Liver (tissue), 9 donors: ENCODE data around the gene NBAS. TPM values are rescaled to one million over a fixed set of nuclear protein-coding genes. Genes with fewer than 3 reads are reported as not detected.

Experiments
- DNase-seq: peaks from one replicate; pipeline ENCODE4 v3.0.0-alpha.2; 2017; ENCODE audit warnings: low spot score
- H3K27ac ChIP-seq, 2 donors: one replicate each; pipeline ENCODE4 v1.7.0; 2013; ENCODE audit warnings: inconsistent platforms in 2 of 2, low read length in 2 of 2, control low read depth in 1 of 2, low read depth in 1 of 2, mild to moderate bottlenecking in 1 of 2
- H3K27me3 ChIP-seq, 4 donors: one replicate each; pipeline versions ENCODE4 v1.6.1 to v1.7.0; 2013; ENCODE audit warnings: low read length in 3 of 4, inconsistent platforms in 1 of 4, mild to moderate bottlenecking in 1 of 4, moderate library complexity in 1 of 4; ENCODE audit not compliant: control insufficient read depth in 4 of 4, insufficient read depth in 4 of 4
- H3K36me3 ChIP-seq, 4 donors: one replicate each; pipeline versions ENCODE4 v1.6.1 to v1.7.0; 2013; ENCODE audit warnings: low read length in 3 of 4, mild to moderate bottlenecking in 3 of 4, low read depth in 1 of 4, moderate library complexity in 1 of 4; ENCODE audit not compliant: control insufficient read depth in 4 of 4, insufficient read depth in 3 of 4
- H3K4me1 ChIP-seq, 4 donors: one replicate each; pipeline versions ENCODE4 v1.6.1 to v1.7.0; 2013; ENCODE audit warnings: low read length in 3 of 4, mild to moderate bottlenecking in 3 of 4, moderate library complexity in 1 of 4; ENCODE audit not compliant: control insufficient read depth in 4 of 4, insufficient read depth in 4 of 4
- H3K4me3 ChIP-seq, 3 donors: one replicate each; pipeline versions ENCODE4 v1.6.1 to v1.7.0; 2013; ENCODE audit warnings: low read length in 3 of 3, control low read depth in 1 of 3, low read depth in 1 of 3, mild to moderate bottlenecking in 1 of 3
- H3K9ac ChIP-seq, 2 donors: one replicate each; pipeline ENCODE4 v1.7.0; 2013; ENCODE audit warnings: low read length in 2 of 2, mild to moderate bottlenecking in 2 of 2, moderate library complexity in 2 of 2, control low read depth in 1 of 2, low read depth in 1 of 2
- H3K9me3 ChIP-seq, 4 donors: one replicate each; pipeline versions ENCODE4 v1.6.1 to v1.7.0; 2013; ENCODE audit warnings: low read length in 3 of 4; ENCODE audit not compliant: control insufficient read depth in 4 of 4
- EGR1 ChIP-seq, 2 donors: IDR thresholded peaks; 2 replicates each; pipeline ENCODE4 v1.6.1; 2016 to 2018; ENCODE audit warnings: antibody characterized with exemption in 2 of 2, low read depth in 2 of 2
- FOXA1 ChIP-seq: IDR thresholded peaks from 2 replicates; pipeline ENCODE4 v1.6.1; 2016; ENCODE audit warnings: antibody characterized with exemption
- FOXA2 ChIP-seq: IDR thresholded peaks from 2 replicates; pipeline ENCODE4 v1.6.1; 2016; ENCODE audit warnings: antibody characterized with exemption
- GABPA ChIP-seq, 2 donors: IDR thresholded peaks in 1 of 2; conservative IDR thresholded peaks in 1 of 2; 2 replicates each; pipeline ENCODE4 v1.6.1; 2016; ENCODE audit warnings: antibody characterized with exemption in 2 of 2, mild to moderate bottlenecking in 1 of 2, moderate library complexity in 1 of 2
- HNF4A ChIP-seq, 2 donors: conservative IDR thresholded peaks; 2 replicates each; pipeline ENCODE4 v1.6.1; 2016; ENCODE audit warnings: antibody characterized with exemption in 2 of 2, mild to moderate bottlenecking in 2 of 2
- HNF4G ChIP-seq: IDR thresholded peaks from 2 replicates; pipeline ENCODE4 v1.6.1; 2016; ENCODE audit warnings: antibody characterized with exemption
- NR2F2 ChIP-seq: IDR thresholded peaks from 2 replicates; pipeline ENCODE4 v1.6.1; 2016; ENCODE audit warnings: antibody characterized with exemption
- RAD21 ChIP-seq, 2 donors: IDR thresholded peaks; 2 replicates each; pipeline ENCODE4 v1.6.1; 2016; ENCODE audit warnings: antibody characterized with exemption in 2 of 2, mild to moderate bottlenecking in 2 of 2
- SP1 ChIP-seq: IDR thresholded peaks from 2 replicates; pipeline ENCODE4 v1.6.1; 2018; ENCODE audit warnings: antibody characterized with exemption, mild to moderate bottlenecking
- TAF1 ChIP-seq: conservative IDR thresholded peaks from 2 replicates; pipeline ENCODE4 v1.6.1; 2016; ENCODE audit warnings: antibody characterized with exemption, mild to moderate bottlenecking
- YY1 ChIP-seq: IDR thresholded peaks from 2 replicates; pipeline ENCODE4 v1.6.1; 2016; ENCODE audit warnings: antibody characterized with exemption, mild to moderate bottlenecking
- WGBS: extraction: QIAGEN DNeasy Blood & Tissue Kit; methylation state at CpG from one replicate; pipeline ENCODE4 v1.1.7; 2013; 5-methylcytosine and 5-hydroxymethylcytosine counted together
- polyA plus RNA-seq, 2 donors: library from polyadenylated mRNA; stranded (reverse) in 1 of 2; unstranded in 1 of 2; fragments of 200-250 nt in 1 of 2; fragments of >200 nt in 1 of 2; fragmentation: Nextera tagmentation in 1 of 2; extraction: Ambion mirVana in 1 of 2; gene quantifications; one replicate each; pipeline versions ENCODE4 v1.2.1 to v1.2.3, GENCODE V29; 2013 to 2015
- total RNA-seq, 2 donors: library from RNA; depleted of rRNA; stranded (reverse); fragments of >200 nt; gene quantifications; one replicate each; pipeline ENCODE4 v1.2.3, GENCODE V29; 2014
- TF ChIP-seq, protein P1 (sequence below): fragments of 150-350 bp; IDR thresholded peaks from 2 replicates; pipeline ENCODE4 v1.5.1; 2017; ENCODE audit warnings: improper control_type of control experiment, low read depth, low read length; ENCODE audit not compliant: missing input control
- TF ChIP-seq, protein P2 (sequence below): IDR thresholded peaks from 2 replicates; pipeline ENCODE4 v1.6.1; 2016; ENCODE audit warnings: antibody characterized with exemption
- TF ChIP-seq, protein P3 (sequence below): IDR thresholded peaks from 2 replicates; pipeline ENCODE4 v1.6.1; 2016; ENCODE audit warnings: antibody characterized with exemption
- TF ChIP-seq, protein P4 (sequence below): IDR thresholded peaks from 2 replicates; pipeline ENCODE4 v1.6.1; 2016; ENCODE audit warnings: antibody characterized with exemption, mild to moderate bottlenecking
- TF ChIP-seq, protein P5 (sequence below): IDR thresholded peaks from 2 replicates; pipeline ENCODE4 v1.6.1; 2016; ENCODE audit warnings: antibody characterized with exemption
- donor health status: healthy.
- donor health status: healthy.
- donor health status: healthy.
- donor health status: healthy.
- donor health status: healthy.

The NBAS gene
- total and polyA plus RNA-seq, 4 donors, result 10.5 to 40.0 (median 18.9) TPM

DNA sequence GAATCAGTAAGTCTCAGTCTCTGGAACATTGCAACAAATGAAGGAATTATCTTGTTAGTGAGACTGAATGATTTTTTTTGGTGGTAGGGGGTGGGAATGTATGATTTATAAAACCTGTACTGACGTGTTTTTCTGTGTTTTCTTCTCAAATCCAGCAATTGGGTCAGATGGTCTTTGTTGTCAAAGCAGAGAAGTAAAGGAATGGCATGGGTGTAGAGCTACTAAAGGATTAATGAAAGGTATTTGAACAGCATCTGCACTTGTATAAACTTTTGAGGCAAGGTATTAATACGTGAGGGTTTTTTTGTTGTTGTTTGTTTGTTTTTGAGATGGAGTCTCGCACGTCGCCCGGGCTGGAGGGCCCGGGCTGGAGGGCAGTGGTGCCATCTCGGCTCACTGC is 41.3 kb upstream of the NBAS start:
- no peaks in the 10 kb centered on the region for H3K9me3 ChIP-seq
- H3K4me1 ChIP-seq, result no peaks in the 10 kb centered on the region
- TF ChIP-seq, protein P1, sequence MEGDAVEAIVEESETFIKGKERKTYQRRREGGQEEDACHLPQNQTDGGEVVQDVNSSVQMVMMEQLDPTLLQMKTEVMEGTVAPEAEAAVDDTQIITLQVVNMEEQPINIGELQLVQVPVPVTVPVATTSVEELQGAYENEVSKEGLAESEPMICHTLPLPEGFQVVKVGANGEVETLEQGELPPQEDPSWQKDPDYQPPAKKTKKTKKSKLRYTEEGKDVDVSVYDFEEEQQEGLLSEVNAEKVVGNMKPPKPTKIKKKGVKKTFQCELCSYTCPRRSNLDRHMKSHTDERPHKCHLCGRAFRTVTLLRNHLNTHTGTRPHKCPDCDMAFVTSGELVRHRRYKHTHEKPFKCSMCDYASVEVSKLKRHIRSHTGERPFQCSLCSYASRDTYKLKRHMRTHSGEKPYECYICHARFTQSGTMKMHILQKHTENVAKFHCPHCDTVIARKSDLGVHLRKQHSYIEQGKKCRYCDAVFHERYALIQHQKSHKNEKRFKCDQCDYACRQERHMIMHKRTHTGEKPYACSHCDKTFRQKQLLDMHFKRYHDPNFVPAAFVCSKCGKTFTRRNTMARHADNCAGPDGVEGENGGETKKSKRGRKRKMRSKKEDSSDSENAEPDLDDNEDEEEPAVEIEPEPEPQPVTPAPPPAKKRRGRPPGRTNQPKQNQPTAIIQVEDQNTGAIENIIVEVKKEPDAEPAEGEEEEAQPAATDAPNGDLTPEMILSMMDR, result no peak
- TF ChIP-seq NR2F2, result no peak
- no peak for TF ChIP-seq YY1
- TF ChIP-seq TAF1, result no peak
- TF ChIP-seq, protein P2, sequence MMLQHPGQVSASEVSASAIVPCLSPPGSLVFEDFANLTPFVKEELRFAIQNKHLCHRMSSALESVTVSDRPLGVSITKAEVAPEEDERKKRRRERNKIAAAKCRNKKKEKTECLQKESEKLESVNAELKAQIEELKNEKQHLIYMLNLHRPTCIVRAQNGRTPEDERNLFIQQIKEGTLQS, result no peak
- no peak for TF ChIP-seq EGR1 (IDR thresholded peaks at IDR 0.05; ENCODE audit: low read depth in 2 of 2)
- TF ChIP-seq HNF4A (conservative IDR thresholded peaks at IDR 0.05), result no peak
- no peak for TF ChIP-seq HNF4G
- TF ChIP-seq RAD21 (IDR thresholded peaks at IDR 0.05), result no peak
- TF ChIP-seq, protein P3, sequence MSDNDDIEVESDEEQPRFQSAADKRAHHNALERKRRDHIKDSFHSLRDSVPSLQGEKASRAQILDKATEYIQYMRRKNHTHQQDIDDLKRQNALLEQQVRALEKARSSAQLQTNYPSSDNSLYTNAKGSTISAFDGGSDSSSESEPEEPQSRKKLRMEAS, result no peak
- no peak for TF ChIP-seq FOXA2
- TF ChIP-seq, protein P4, sequence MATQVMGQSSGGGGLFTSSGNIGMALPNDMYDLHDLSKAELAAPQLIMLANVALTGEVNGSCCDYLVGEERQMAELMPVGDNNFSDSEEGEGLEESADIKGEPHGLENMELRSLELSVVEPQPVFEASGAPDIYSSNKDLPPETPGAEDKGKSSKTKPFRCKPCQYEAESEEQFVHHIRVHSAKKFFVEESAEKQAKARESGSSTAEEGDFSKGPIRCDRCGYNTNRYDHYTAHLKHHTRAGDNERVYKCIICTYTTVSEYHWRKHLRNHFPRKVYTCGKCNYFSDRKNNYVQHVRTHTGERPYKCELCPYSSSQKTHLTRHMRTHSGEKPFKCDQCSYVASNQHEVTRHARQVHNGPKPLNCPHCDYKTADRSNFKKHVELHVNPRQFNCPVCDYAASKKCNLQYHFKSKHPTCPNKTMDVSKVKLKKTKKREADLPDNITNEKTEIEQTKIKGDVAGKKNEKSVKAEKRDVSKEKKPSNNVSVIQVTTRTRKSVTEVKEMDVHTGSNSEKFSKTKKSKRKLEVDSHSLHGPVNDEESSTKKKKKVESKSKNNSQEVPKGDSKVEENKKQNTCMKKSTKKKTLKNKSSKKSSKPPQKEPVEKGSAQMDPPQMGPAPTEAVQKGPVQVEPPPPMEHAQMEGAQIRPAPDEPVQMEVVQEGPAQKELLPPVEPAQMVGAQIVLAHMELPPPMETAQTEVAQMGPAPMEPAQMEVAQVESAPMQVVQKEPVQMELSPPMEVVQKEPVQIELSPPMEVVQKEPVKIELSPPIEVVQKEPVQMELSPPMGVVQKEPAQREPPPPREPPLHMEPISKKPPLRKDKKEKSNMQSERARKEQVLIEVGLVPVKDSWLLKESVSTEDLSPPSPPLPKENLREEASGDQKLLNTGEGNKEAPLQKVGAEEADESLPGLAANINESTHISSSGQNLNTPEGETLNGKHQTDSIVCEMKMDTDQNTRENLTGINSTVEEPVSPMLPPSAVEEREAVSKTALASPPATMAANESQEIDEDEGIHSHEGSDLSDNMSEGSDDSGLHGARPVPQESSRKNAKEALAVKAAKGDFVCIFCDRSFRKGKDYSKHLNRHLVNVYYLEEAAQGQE, result no peak
- no peak for TF ChIP-seq FOXA1
- no peak overlapping the region for H3K9ac ChIP-seq
- 95% methylated on average over 8 of the region's 8 CpGs for WGBS
- no peaks in the 10 kb centered on the region for H3K27me3 ChIP-seq
- H3K4me3 ChIP-seq, result no peak overlapping the region
- no peak overlapping the region for H3K27ac ChIP-seq
- H3K36me3 ChIP-seq, result peaks cover 20 to 88% (median 87%) of the 10 kb centered on the region in 4 donors
- no peak for DNase-seq

DNA sequence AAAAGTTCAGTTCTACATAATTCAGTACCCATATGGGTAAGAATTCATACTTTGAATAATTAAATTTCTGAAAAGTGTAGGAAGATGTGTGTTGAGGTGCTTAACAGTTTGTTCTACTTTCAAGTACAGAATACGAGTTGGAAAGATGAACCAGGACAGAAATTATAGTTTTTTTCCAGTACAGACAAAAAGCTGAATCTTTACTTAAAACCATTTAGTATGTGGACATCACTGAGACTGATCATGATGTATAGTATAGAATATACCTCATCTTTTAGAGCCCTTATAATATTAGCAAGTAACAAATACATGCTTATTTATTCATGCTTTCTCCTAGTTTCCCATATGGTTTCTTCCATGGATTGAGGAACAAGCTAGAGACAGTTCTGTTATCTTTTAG is 40.5 kb upstream of the NBAS start:
- Histone ChIP-seq H3K9me3 (no peaks in the 10 kb centered on the region), H3K27me3 (no peaks in the 10 kb centered on the region), H3K4me3 (no peak overlapping the region), H3K4me1 (no peaks in the 10 kb centered on the region), H3K27ac (no peak overlapping the region), H3K36me3 (peaks cover 21 to 88% (median 87%) of the 10 kb centered on the region in 4 donors), H3K9ac (no peak overlapping the region)
- TF ChIP-seq RAD21 (IDR thresholded peaks at IDR 0.05) (no peak), HNF4A (conservative IDR thresholded peaks at IDR 0.05) (no peak), SP1 (no peak), HNF4G (no peak), GABPA (IDR thresholded peaks at IDR 0.05 in 1 of 2, conservative IDR thresholded peaks at IDR 0.05 in 1 of 2) (no peak), NR2F2 (no peak), TAF1 (no peak), YY1 (no peak), FOXA1 (no peak)
- TF ChIP-seq, protein P5, sequence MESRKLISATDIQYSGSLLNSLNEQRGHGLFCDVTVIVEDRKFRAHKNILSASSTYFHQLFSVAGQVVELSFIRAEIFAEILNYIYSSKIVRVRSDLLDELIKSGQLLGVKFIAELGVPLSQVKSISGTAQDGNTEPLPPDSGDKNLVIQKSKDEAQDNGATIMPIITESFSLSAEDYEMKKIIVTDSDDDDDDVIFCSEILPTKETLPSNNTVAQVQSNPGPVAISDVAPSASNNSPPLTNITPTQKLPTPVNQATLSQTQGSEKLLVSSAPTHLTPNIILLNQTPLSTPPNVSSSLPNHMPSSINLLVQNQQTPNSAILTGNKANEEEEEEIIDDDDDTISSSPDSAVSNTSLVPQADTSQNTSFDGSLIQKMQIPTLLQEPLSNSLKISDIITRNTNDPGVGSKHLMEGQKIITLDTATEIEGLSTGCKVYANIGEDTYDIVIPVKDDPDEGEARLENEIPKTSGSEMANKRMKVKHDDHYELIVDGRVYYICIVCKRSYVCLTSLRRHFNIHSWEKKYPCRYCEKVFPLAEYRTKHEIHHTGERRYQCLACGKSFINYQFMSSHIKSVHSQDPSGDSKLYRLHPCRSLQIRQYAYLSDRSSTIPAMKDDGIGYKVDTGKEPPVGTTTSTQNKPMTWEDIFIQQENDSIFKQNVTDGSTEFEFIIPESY, result no peak
- TF ChIP-seq, protein P3, result no peak
- TF ChIP-seq, protein P1, result no peak
- 92% methylated on average over 1 of the region's 1 CpG for WGBS
- no peak for DNase-seq
